NK-92 treated with Interleukin-12 subunit alpha and Interleukin-12 subunit beta, amount 100 ng/mL, for 24 hours (cell line): Measurements from ENCODE around the gene DNAJB7.
A peak's percentile ranks its signal among the peaks of the same experiment; 100 is the strongest.
"Not testable (repeated sequence)": the region's sequence is repeated elsewhere in the genome, so short reads cannot be mapped to it uniquely, and the experiment has no call there.

Source experiments
- DNase-seq: peaks from one replicate; lab custom pipeline; 2025; lab: John Stamatoyannopoulos, UW

DNAJB7 gene

GRCh38 chr22:40862013-40862412 is at the start of gene DNAJB7:
Gene DNAJB7, minus strand, starts transcription at chr22:40862113. Its CDS starts 119 bp downstream, at chr22:40861994.
- DNase-seq: no peak

- no peak for DNase-seq
Observed at GRCh38 chr22:40908895-40909294, 47.0 kb upstream of the DNAJB7 start.

DNA sequence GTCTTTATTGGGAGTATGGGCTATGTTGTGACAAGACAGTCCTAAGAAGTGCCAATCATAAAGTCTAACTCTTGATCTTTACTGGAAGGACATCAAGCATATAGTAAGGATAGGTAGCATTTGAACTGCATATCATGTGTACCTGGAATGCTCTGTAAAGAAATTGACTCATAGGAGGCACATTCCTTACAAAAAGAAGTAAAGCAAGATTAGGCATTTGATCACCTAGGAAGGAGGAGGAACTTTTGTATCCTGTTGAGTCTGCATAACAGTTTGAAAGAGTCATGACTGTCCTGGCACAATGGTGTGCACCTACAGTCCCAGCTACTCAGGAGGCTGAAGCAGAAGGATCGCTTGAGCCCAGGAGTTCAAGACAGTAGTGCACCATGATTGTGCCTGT is 42.2 kb upstream of the DNAJB7 start:
- no peak for DNase-seq

- DNase-seq: no peak
Observed at GRCh38 chr22:40898850-40899357, 37.0 kb upstream of the DNAJB7 start.

GRCh38 chr22:40894417-40894816 is 32.5 kb upstream of the DNAJB7 start:
- no peak for DNase-seq

DNA sequence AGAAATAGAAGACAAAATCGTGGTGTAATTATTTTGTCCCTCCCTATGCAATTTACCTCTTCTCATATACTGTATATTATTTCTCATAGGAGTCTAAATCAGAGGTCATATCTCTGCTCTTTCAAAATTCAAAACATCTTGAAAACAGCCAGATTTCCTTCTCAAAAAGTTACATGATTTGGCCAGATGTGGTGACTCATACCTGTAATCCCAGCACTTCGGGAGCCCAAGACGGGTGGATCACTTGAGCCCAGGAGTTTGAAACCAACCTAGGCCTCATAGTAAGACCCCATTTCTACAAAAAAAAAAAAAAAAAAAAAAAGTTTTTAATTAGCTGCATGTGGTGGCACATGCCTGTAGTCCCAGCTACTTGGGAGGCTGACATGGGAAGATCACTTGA is 29.0 kb upstream of the DNAJB7 start:
- no peak for DNase-seq

DNA sequence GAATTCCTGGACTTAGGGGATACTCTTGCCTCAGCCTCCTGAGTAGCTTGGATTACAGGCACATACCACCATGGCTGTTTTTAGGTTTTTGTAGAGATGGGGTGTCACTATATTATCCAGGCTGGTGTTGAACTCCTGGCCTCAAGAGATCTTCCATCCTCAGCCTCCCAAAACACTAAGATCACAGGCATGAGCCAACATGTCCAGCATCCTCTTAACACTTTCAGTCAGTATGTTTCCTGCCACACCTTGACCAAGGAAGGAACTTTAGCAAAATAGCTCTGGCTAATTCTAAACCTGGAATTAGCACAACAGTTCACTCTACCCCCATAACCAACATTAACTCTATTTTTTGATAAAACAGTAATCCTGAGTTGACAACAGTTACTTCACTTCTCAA is 27.2 kb upstream of the DNAJB7 start:
- no peak for DNase-seq

DNA sequence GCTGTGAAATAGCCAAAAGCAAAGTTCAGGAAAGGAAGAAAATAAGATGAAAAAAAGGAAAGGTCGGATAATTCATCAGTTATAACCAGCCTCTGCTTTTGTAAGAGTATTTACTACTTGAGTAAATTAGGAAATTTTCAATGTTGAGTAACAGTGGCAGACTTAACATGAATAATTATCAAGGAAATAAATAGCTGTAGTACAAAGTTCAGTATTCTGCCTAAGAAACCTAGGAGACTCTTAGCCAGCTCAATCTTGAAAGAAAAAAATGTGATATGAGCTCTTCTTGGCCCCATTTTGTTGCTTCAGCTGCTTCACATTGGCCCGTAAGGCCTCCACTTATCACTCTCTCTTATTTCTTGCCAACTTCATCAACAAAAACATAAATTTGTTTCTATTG is 17.0 kb upstream of the DNAJB7 start:
- DNase-seq: no peak

DNA sequence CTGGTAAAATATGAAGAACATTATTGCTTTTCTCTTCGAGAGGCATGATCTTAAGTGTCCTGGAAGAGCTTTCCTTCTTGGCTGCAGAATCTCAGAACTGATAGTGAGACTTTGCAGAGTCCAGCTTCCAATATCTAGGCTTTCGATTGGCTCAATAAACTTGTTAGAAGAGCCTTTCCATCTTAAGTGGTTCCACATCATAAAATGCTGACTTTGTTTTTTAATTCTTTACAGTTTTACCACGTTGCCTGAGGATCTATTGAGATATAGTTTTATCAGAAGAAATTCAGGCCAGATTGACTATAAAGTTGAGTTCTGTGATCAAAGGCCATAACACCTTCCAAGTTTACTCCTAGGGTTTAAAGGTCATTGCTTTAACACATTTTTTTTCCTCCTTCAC is 15.6 kb upstream of the DNAJB7 start:
- no peak for DNase-seq

- no peak for DNase-seq
Observed at GRCh38 chr22:40876907-40877306, 15.0 kb upstream of the DNAJB7 start.

DNA sequence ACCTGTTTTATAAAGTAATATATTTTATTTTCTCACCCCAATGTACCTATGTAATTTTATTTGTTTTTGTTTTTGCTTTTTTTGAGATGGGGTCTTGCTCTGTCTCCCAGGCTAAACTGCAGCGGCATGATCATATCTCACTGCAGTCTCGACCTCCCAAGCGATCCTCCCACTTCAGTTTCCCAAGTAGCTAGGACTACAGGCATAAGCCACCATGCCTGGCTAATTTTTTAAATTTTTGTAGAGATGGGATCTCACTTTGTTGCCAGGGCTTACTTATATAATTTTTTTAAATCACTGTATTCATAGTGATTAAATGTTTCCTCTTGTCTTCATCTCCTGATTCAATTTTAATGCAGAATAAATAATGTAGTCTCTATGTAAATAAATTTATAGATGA is 13.2 kb upstream of the DNAJB7 start:
- no peak for DNase-seq

DNA sequence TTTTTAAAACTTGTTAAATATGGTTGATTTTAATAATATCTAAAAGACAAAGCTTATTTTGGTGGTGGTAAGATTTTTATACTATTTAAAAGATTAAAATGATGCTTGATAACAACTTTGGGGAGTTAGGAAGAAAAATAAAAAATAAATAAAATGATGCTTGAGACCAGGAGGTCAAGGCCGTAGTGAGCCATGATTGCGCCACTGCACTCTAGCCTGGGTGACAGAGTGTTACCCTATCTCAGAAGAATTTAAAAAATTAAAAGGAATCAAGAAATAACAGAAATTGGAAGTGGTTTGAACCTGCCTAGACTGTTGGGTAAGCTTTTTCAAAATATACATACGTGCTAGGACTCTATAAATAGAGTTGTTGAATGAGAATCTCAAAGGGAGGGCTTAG is 12.1 kb upstream of the DNAJB7 start:
- DNase-seq: no peak

DNA sequence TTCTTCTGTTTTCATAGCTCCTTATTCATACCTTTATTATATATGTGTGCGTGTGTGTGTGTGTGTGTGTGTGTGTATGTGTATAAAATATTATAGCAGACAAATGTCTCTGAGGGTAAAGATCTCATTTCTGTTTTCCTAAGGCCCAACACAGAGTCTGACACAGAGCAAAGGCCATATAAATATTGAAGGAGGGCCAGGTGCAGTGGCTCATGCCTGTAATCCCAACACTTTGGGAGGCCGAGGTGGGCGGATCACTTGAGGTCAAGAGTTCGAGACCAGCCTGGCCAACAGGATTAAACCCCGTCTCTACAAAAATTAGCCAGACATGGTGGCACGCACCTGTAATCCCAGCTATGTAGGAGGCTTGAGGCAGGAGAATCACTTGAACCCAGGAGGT is 6.5 kb upstream of the DNAJB7 start:
- not testable (repeated sequence) for DNase-seq

DNA sequence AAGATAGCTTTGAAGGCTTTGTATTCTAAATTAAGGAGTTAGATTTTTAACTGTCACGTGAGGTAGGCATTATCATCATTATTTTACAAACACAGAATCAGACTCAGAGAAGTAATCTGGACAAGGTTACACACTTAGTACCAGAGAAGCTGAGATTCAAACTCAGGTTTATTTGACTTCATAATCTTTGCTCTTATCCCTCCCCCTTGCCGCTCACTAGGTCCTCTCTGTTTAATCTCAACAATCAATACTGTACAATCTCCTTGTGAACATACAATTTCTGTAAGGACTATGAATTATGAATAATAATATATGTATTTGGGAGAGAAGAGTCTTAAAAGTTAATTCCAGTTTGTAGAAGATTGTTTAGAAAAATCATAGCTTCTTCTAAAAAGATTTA is 5.2 kb upstream of the DNAJB7 start:
- DNase-seq: no peak

- DNase-seq: no peak
Observed at GRCh38 chr22:40862537-40862936, 624 bp upstream of the DNAJB7 start.

DNA sequence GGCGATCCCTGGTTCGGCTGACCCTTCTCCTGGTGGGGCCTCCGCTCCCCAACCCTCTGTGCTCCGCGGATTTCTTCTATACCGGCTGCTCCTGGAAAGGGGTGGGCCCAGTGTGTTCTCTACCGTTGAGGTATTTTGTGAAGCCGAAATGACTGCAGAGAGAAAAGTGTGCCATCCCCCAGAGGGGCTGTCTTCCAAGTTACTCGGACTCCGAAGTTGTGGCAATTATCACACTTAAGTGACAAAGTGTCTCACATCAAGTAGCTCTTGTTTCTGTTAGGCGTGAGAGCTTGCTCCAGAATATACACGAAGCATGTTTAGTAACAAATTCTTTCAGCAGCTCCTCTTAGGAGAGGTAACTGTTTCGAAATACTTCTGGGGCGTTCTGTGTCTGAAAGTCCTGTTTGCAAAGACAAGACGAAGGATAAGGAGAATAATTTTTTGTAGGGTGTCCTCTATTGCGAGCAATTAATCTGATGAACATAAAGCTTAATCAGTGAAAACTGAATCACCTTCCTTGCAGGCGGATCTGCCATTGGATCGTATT is 4.5 kb downstream of the DNAJB7 start:
- DNase-seq: no peak

GRCh38 chr22:40856513-40857308 is 5.2 kb downstream of the DNAJB7 start, which contains the start of the genes ST13 and XPNPEP3:
Gene ST13, minus strand, starts transcription at chr22:40856639. Its CDS starts 99 bp downstream, at chr22:40856540.
Gene XPNPEP3, plus strand, starts transcription at chr22:40857148. Its CDS starts 34 bp downstream, at chr22:40857182.
- peak; percentile 89 for DNase-seq

DNA sequence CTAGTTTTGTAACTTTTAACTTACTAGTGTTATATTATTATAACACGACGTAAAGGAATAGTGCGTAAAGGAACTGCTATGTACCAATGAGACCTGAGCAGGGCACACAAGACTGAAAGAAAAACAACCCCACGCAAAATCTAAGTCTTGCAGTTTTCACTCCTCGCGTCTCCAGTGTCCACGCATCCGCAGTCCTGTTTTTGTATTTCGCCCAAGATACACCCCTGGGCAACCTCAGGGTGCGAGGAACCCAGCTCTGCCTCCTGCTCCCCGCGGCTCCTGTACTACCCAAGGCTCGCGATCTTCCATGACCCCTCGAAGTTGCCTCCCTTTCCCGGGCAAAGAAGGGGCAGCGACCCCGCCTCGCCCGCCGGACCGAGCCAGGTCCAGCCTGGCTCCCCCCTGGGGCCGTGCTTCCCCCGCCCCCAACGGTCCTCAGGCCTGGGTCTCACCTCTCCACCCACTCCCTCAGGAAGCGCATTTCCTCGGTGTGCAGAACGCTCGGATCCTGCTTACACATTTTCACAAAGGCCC is 5.9 kb downstream of the DNAJB7 start:
- DNase-seq: peak; percentile 16

- no peak for DNase-seq
Observed at GRCh38 chr22:40855071-40855978, 6.6 kb downstream of the DNAJB7 start.

DNA sequence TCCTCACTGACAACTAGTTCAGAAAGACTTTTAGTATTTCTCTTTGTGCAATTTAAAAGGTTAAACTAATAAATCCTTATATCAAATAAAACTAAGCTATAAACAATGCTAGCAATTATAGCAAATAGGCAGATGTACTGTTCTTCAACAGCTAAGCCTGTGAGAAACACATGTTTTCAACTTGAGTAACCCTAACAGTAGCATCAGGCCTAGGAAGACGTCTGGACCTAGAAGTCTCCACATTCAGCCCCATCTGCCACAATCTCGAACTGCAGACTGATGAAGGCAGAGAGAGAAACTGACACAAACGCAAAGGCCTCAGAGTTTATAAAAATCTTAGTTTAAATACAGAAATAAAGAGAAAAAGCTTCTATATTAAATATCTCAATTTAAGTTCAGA is 8.0 kb downstream of the DNAJB7 start:
- no peak for DNase-seq

- DNase-seq: no peak
Observed at GRCh38 chr22:40853333-40853732, 8.6 kb downstream of the DNAJB7 start.

DNA sequence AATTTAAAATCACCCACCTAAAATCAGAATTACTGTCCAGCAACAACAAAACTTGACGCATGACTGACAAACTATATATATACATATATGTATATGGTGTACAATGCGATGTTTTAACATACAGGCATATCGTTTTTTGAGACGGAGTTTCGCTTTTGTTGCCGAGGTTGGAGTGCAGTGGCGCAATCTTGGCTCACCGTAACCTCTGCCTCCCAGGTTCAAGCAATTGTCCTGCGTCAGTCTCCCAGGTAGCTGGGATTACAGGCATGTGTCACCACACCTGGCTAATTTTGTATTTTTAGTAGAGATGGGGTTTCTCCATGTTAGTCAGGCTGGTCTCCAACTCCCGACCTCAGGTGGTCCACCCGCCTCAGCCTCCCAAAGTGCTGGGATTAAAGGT is 16.1 kb downstream of the DNAJB7 start:
- DNase-seq: not testable (repeated sequence)
